Right atrium auricular region (tissue), 2 donors: ENCODE data around the gene NLRP5. TPM values are rescaled to one million over a fixed set of nuclear protein-coding genes. Genes with fewer than 3 reads are reported as not detected.

Source experiments
- DNase-seq: peaks from one replicate; pipeline ENCODE4 v3.0.0-alpha.2; 2019; ENCODE audit warnings: low spot score
- H3K27ac ChIP-seq, 2 donors: fragments of 200-600 bp; sonication (generic); 1 replicate in 1 of 2; 2 replicates in 1 of 2; pipeline ENCODE4 v1.5.1; 2016 to 2019
- H3K27me3 ChIP-seq, 2 donors: fragments of 200-600 bp; sonication (generic); one replicate each; pipeline versions ENCODE4 v1.5.1 to v1.6.0; 2017 to 2019
- H3K36me3 ChIP-seq: fragments of 200-600 bp; sonication (generic); one replicate; pipeline ENCODE4 v1.5.1; 2016
- H3K4me1 ChIP-seq, 2 donors: fragments of 200-600 bp; sonication (generic); one replicate each; pipeline versions ENCODE4 v1.5.1 to v1.6.0; 2017 to 2019
- H3K4me3 ChIP-seq, 2 donors: fragments of 200-600 bp; sonication (generic); 1 replicate in 1 of 2; 2 replicates in 1 of 2; pipeline ENCODE4 v1.5.1; 2017 to 2019; ENCODE audit warnings: mild to moderate bottlenecking in 1 of 2, moderate library complexity in 1 of 2
- H3K9me3 ChIP-seq, 2 donors: fragments of 200-600 bp; sonication (generic); one replicate each; pipeline ENCODE4 v1.5.1; 2019
- CTCF ChIP-seq, 2 donors: fragments of 200-600 bp; sonication (generic); IDR thresholded peaks; one replicate each; pipeline ENCODE4 v1.5.1; 2019; ENCODE audit warnings: antibody characterized with exemption in 2 of 2
- total RNA-seq, 2 donors: library from RNA; depleted of rRNA; stranded (reverse); fragments of >200 nt; gene quantifications; one replicate each; pipeline ENCODE4 v1.1.0, GENCODE V29; 2016

NLRP5 gene
- total RNA-seq, 2 donors from 2014 or later: not detected

DNA sequence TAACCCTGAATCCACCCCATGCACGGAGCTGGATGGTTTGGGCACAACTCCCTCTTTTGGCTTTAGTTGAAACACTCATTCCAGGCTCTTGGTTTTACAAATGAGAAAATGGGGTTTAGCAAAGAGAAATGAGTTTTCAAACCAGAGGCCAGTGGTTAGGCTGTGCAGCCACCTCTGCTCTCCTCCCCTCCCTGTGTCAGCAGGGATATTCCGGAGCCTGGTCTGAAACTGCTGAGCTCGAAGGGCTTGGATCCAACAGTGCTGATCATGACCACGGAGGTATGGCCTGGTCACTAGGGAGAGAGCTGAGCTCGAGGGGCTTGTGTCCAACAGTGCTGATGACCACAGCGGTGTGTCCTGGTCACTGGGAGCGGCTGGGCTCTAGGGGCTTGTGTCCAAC is 93.0 kb downstream of the NLRP5 start:
- Histone ChIP-seq H3K9me3 (no peaks in the 10 kb centered on the region), H3K4me1 (peaks cover 0 to 14% of the 10 kb centered on the region in 2 donors), H3K27ac (no peak overlapping the region), H3K4me3 (no peak overlapping the region), H3K27me3 (no peaks in the 10 kb centered on the region), H3K36me3 (no peaks in the 10 kb centered on the region)
- TF ChIP-seq CTCF (IDR thresholded peaks at IDR 0.05): no peak
- no peak for DNase-seq

DNA sequence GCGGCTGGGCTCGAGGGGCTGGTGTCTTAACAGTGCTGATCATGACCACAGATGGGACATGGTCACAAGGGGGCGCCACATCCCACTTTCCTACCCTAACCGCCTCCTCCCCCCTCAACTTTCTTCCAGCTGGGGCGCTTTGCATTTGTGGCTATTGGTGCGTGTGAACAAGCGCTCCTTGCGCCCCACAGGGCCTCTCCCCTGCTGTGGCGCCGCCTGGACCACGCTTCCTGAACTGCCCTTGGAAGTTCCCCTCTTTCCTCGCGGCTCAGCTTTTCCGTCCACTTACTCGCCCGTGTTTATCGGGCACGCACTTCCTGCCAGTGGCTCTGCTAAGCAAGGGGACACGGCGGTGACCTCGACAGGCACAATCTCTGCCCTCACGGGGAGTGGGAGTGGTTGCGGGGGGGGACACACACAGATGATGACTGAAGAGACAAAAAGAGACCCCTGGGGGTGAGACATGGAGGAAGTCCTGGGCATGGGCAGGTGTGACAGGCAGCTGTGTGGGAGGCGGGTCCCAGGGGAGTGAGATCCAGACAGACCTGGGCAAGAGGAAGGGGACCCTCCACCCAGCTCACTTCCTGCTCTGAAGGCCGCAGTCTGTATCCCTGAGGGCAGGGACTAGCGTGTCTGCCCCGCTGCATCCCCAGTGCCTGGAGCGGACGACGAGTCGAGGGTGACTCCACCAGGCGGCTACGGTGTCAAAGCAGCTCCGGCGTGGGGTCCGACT is 94.3 kb downstream of the NLRP5 start:
- no peaks in the 10 kb centered on the region for H3K9me3 ChIP-seq
- H3K27ac ChIP-seq: peak overlapping the region in 1 of 2 donors; percentile 24
- peaks cover 0 to 14% of the 10 kb centered on the region in 2 donors for H3K4me1 ChIP-seq
- peak; percentile 83 for DNase-seq
- no peaks in the 10 kb centered on the region for H3K27me3 ChIP-seq
- H3K36me3 ChIP-seq: no peaks in the 10 kb centered on the region
- TF ChIP-seq CTCF (IDR thresholded peaks at IDR 0.05): peak; percentile 17 to 70
- peak overlapping the region; percentile 33 to 52 for H3K4me3 ChIP-seq

DNA sequence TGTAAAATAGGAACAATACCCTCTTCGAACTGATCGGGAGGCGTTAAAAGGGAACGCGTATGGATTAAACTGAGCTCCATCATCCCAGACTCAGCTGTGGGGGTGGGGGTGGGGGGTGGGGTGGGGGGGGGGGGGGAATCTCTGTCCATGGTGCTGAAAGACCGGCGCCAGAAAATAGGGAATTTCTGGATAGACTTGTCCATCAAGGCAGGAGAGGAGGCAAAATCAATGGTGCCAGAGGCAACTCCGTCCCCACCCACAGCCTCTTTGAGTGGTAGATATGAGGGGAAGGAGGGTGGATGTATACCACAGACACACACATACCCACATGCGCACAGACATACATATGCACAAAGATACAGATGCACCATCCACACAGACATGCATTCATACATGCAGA is 97.1 kb downstream of the NLRP5 start:
- no peak for DNase-seq
- Histone ChIP-seq H3K27me3 (no peaks in the 10 kb centered on the region), H3K27ac (no peak overlapping the region), H3K4me3 (no peak overlapping the region), H3K9me3 (no peaks in the 10 kb centered on the region), H3K4me1 (peaks cover 0 to 14% of the 10 kb centered on the region in 2 donors), H3K36me3 (peaks cover 3% of the 10 kb centered on the region)
- TF ChIP-seq CTCF (IDR thresholded peaks at IDR 0.05): no peak

DNA sequence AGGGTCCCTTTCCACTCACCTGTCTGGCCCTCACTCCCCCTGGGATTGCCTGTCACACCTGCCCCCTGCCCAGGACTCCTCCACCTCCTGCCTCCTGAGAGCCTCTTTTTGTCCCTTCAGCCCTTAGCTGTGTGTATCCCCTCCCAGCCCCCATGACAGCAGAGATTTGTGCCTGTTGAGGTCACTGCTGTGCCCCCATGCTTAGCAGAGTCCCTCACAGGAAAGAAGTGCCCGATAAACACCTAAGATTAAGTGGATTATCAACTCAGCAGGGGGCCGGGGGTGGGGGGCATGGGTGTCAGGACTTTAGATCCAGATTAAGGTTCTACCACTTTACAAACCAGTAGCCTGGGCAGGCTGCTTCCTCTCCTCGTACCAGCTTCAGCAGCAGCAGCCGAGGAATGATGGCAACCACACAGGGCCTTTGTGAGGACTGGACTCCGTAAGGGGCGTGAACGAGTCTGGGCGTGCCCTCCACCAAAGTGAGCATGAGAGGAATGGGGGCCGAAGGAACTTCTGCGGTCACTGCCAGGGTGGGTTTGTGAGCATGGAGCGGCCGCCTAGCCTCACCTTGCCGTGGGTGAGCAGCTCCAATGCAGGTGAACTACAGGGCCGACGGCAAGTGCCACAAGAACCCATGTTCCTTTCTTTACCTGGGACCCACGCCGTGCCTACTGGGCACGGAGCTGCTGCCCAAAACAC is 98.4 kb downstream of the NLRP5 start:
- H3K4me3 ChIP-seq: no peak overlapping the region
- peaks cover 0 to 20% of the 10 kb centered on the region in 2 donors for H3K4me1 ChIP-seq
- H3K9me3 ChIP-seq: no peaks in the 10 kb centered on the region
- no peak for DNase-seq
- H3K36me3 ChIP-seq: peaks cover 6% of the 10 kb centered on the region
- H3K27me3 ChIP-seq: no peaks in the 10 kb centered on the region
- no peak for TF ChIP-seq CTCF (IDR thresholded peaks at IDR 0.05)
- no peak overlapping the region for H3K27ac ChIP-seq

DNA sequence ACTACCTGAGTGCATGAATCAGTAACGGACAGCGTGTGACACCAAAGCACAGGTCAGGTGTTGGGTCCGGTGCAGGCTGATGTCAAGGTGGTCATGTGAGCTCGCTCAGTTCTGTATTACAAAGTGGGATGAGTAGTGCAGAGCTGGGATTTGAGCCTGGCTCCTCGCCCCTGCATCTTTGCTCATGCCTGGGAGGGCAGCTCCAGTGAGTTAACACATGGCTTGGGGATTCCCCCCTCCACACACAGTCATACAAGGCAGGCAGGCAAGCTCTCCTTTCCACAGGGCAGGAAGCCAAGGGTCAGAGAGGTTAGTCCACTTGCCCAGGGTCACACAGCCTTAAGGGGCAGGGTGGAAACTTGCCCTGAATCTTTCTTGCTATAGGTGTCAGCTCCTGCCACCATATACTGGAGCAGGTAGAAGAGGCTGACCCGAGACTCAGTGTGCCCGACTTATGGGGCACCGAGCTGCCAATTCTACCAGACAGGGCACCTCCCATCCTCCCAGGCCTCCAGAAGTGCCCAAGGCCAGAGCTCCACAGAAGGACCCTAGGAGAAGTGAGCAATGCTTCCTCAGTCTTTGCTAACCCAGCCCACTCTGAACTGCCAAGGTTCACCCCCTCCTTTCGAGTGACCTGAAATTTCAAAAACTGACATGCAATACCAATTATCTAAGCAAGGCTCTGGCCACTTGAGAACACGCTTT is 99.1 kb downstream of the NLRP5 start:
- peaks cover 6% of the 10 kb centered on the region for H3K36me3 ChIP-seq
- no peak overlapping the region for H3K4me3 ChIP-seq
- no peak for TF ChIP-seq CTCF (IDR thresholded peaks at IDR 0.05)
- no peaks in the 10 kb centered on the region for H3K9me3 ChIP-seq
- DNase-seq: no peak
- no peak overlapping the region for H3K27ac ChIP-seq
- peaks cover 0 to 27% of the 10 kb centered on the region in 2 donors for H3K4me1 ChIP-seq
- H3K27me3 ChIP-seq: no peaks in the 10 kb centered on the region
